GM12878 (cell line): Measurements from ENCODE around the gene MBD5. TPM values are rescaled to one million over a fixed set of nuclear protein-coding genes. Genes with fewer than 3 reads are reported as not detected.

Source experiments
- ATAC-seq: fragments of 200-7000 bp; cut with Tn5 transposase; 3 replicates; pipeline ENCODE4 v1.9.1; 2020; ENCODE audit warnings: mild to moderate bottlenecking, moderate library complexity
- BruUV-seq: library from RNA; stranded (reverse); fragments of 400-500 nt; replicated peaks from 2 replicates; lab custom pipeline; 2021; lab: Mats Ljungman, UMichigan
- CTCF ChIA-PET: fragments of 300-600 bp; sonication (Branson Sonifier 250); formaldehyde crosslinking; extraction: SDS; loops from one replicate; lab custom pipeline; 2021; ENCODE audit warnings: inconsistent platforms; lab: Yijun Ruan, JAX
- POLR2A ChIA-PET: fragments of 350-600 bp; formaldehyde crosslinking; extraction: SDS; loops from one replicate; lab custom pipeline; 2021; ENCODE audit warnings: inconsistent platforms; lab: Charles Lee
- RAD21 ChIA-PET: fragments of 300-600 bp; sonication (Branson Sonifier 250); formaldehyde crosslinking; loops from one replicate; lab custom pipeline; 2023; ENCODE audit warnings: antibody characterized with exemption; ENCODE audit not compliant: unreplicated experiment; lab: Charles Lee
- SMC1A ChIA-PET: fragments of 300-600 bp; sonication (Branson Sonifier 250); formaldehyde crosslinking; loops from one replicate; lab custom pipeline; 2023; ENCODE audit not compliant: unreplicated experiment, uncharacterized antibody; lab: Charles Lee
- DNase-seq: peaks from one replicate; pipeline ENCODE4 v3.0.0-alpha.2; 2011; ENCODE audit warnings: low read depth, low spot score
- FAIRE-seq: peaks from 3 replicates; lab custom pipeline; 2011; peaks lifted over from hg19 to GRCh38; lab: Jason Lieb, UNC
- H2AFZ ChIP-seq: 2 replicates; pipeline ENCODE4 v1.6.0; 2011; ENCODE audit warnings: low read depth, low read length, control low read depth; ENCODE audit not compliant: control insufficient read depth
- H3K27ac ChIP-seq: 2 replicates; pipeline ENCODE4 v1.5.1; 2011; ENCODE audit warnings: control low read depth; ENCODE audit not compliant: control insufficient read depth, insufficient read depth
- H3K27me3 ChIP-seq, 2 experiments: replicated peaks in 1 of 2; 2 replicates each; pipeline versions ENCODE4 v1.6.0 to v1.6.1; 2011; ENCODE audit warnings: low read length in 1 of 2; ENCODE audit not compliant: control insufficient read depth in 2 of 2, insufficient read depth in 2 of 2
- H3K36me3 ChIP-seq, 2 experiments: 2 replicates each; pipeline ENCODE4 v1.5.1; 2011; ENCODE audit warnings: low read length in 1 of 2; ENCODE audit not compliant: control insufficient read depth in 2 of 2, insufficient read depth in 2 of 2
- H3K4me1 ChIP-seq: 2 replicates; pipeline ENCODE4 v1.6.1; 2011; ENCODE audit warnings: mild to moderate bottlenecking, low read length, moderate library complexity, mixed read lengths; ENCODE audit not compliant: control insufficient read depth, insufficient read depth
- H3K4me2 ChIP-seq: 2 replicates; pipeline ENCODE4 v1.6.0; 2011; ENCODE audit warnings: control low read depth; ENCODE audit not compliant: control insufficient read depth, insufficient read depth
- H3K4me3 ChIP-seq: fragments of 200-600 bp; sonication (generic); 2 replicates; pipeline ENCODE4 v1.5.1; 2016
- H3K79me2 ChIP-seq: 2 replicates; pipeline ENCODE4 v1.6.0; 2011; ENCODE audit warnings: low read length; ENCODE audit not compliant: control insufficient read depth, insufficient read depth
- H3K9ac ChIP-seq: 2 replicates; pipeline ENCODE4 v1.8.0; 2011; ENCODE audit warnings: low read length, control low read depth, mixed read lengths; ENCODE audit not compliant: control insufficient read depth, insufficient read depth
- H3K9me3 ChIP-seq: replicated peaks from 3 replicates; pipeline ENCODE4 v1.5.1; 2011; ENCODE audit warnings: mild to moderate bottlenecking, low read length; ENCODE audit not compliant: control insufficient read depth, insufficient read depth
- H4K20me1 ChIP-seq: 2 replicates; pipeline ENCODE4 v1.6.0; 2011; ENCODE audit not compliant: control insufficient read depth, insufficient read depth
- ATF7 ChIP-seq: fragments of 450-650 bp; IDR thresholded peaks from 2 replicates; pipeline ENCODE4 v1.6.1; 2016; ENCODE audit warnings: low read depth, mild to moderate bottlenecking
- BHLHE40 ChIP-seq, 2 experiments: fragments of 450-650 bp in 1 of 2; IDR thresholded peaks; 2 replicates each; pipeline ENCODE4 v1.6.1; 2011 to 2017; ENCODE audit warnings: low read depth in 2 of 2, borderline replicate concordance in 1 of 2, improper control_type of control experiment in 1 of 2, low read length in 1 of 2, mild to moderate bottlenecking in 1 of 2
- DPF2 ChIP-seq: fragments of 450-650 bp; IDR thresholded peaks from 2 replicates; pipeline ENCODE4 v1.6.1; 2017; ENCODE audit warnings: mild to moderate bottlenecking
- IKZF2 ChIP-seq, 2 experiments: fragments of 450-650 bp; IDR thresholded peaks; 2 replicates each; pipeline ENCODE4 v1.6.1; 2017; ENCODE audit warnings: mild to moderate bottlenecking in 2 of 2, moderate library complexity in 2 of 2
- KDM1A ChIP-seq: fragments of 200-600 bp; sonication (generic); IDR thresholded peaks from 2 replicates; pipeline ENCODE4 v1.6.1; 2016; ENCODE audit warnings: borderline replicate concordance
- KLF5 ChIP-seq: fragments of 450-650 bp; IDR thresholded peaks from 2 replicates; pipeline ENCODE4 v1.6.1; 2014; ENCODE audit warnings: mild to moderate bottlenecking; ENCODE audit not compliant: partially characterized antibody
- MXI1 ChIP-seq: fragments of 150-350 bp; IDR thresholded peaks from 2 replicates; pipeline ENCODE4 v1.6.1; 2011; ENCODE audit warnings: low read depth, mild to moderate bottlenecking, inconsistent platforms, low read length, improper control_type of control experiment
- PAX5 ChIP-seq: IDR thresholded peaks from 2 replicates; pipeline ENCODE4 v1.6.1; 2011; ENCODE audit warnings: low read depth, low read length, borderline replicate concordance
- RFX5 ChIP-seq: IDR thresholded peaks from 2 replicates; pipeline ENCODE4 v1.6.1; 2011; ENCODE audit warnings: low read depth, low read length, improper control_type of control experiment
- STAT3 ChIP-seq: IDR thresholded peaks from 2 replicates; pipeline ENCODE4 v1.6.1; 2011; ENCODE audit warnings: low read depth, low read length, improper control_type of control experiment
- SUZ12 ChIP-seq: fragments of 200-600 bp; sonication (generic); IDR thresholded peaks from one replicate; pipeline ENCODE4 v1.6.1; 2018; ENCODE audit warnings: antibody characterized with exemption, mild to moderate bottlenecking; ENCODE audit not compliant: unreplicated experiment
- ZNF217 ChIP-seq: fragments of 450-650 bp; IDR thresholded peaks from 2 replicates; pipeline ENCODE4 v1.6.1; 2017; ENCODE audit warnings: antibody characterized with exemption, mild to moderate bottlenecking
- WGBS: methylation state at CpG from one replicate; pipeline ENCODE4 v1.1.6; 2016; ENCODE audit warnings: low lambda C conversion rate; ENCODE audit not compliant: insufficient replicate concordance, insufficient coverage; ENCODE audit errors: missing lambda C conversion rate; 5-methylcytosine and 5-hydroxymethylcytosine counted together
- in situ Hi-C: fragments of 300-500 bp; cut with MboI; formaldehyde crosslinking; loops from 9 replicates; pipeline ENCODE4 v1.14.3; 2018; ENCODE audit warnings: mixed read lengths
- intact Hi-C: fragments of 100-400 bp; cut with micrococcal nuclease; formaldehyde crosslinking; loops from one replicate; pipeline ENCODE4 v1.14.2; 2022; ENCODE audit not compliant: unreplicated experiment
- polyA plus RNA-seq, 11 experiments: library from polyadenylated mRNA; depleted of rRNA in 4 of 11; unstranded in 6 of 11; stranded (reverse) in 5 of 11; fragments of >200 nt; fragmentation: Nextera tagmentation in 4 of 11; fragmentation: Illumina TruSeq in 1 of 11; extraction: Ambion mirVana in 4 of 11; extraction: Trizol in 1 of 11; gene quantifications; 1 replicate in 1 of 11; 2 replicates in 10 of 11; pipeline versions ENCODE4 v1.2.1 to v1.2.3, GENCODE V29; 2011 to 2016; ENCODE audit warnings: inconsistent platforms in 2 of 11, missing spikeins in 2 of 11, low read depth in 1 of 11
- total RNA-seq, 4 experiments: library from RNA; depleted of rRNA in 3 of 4; stranded (reverse); fragments of >200 nt in 3 of 4; fragmentation: Illumina TruSeq in 1 of 4; extraction: Trizol in 1 of 4; gene quantifications; 2 replicates each; pipeline versions ENCODE4 v1.2.1 to v1.2.3, GENCODE V29; 2013 to 2021
- TF ChIP-seq, protein P1 (sequence below): IDR thresholded peaks from 2 replicates; pipeline ENCODE4 v1.6.1; 2012; ENCODE audit warnings: low read depth, low read length, improper control_type of control experiment

MBD5 gene
- total and polyA plus RNA-seq, 10 of the 15 experiments (the other 5 are each of a cell fraction or from before 2014, with no cell fraction given) = 7.4 to 58.0 (median 21.2) TPM

DNA sequence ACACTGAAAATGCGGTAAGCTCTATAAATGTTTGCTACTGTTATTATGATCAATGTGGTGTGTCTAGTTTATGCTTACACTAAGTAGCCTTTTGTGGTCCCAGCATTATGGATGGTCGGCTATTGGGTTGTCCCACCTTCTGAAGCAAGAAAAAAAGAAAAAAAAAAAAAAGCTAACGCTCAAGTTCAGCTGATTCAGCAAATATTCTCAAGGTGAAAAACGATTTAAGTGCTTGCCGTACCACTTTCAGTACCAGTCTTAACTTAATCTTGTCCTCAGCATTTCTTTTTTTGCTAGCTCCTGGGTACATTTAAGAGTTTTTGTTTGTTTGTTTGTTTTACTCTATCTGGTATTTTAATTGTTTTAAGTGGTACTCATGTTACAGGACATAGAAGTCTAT, 87.5 kb downstream of the MBD5 start:
- RAD21 ChIA-PET = interaction anchor here (1.1 to 1.2 kb wide), 2 partner anchors 85 to 401 kb away, joined by 3 to 5 read pairs; no protein-coding TSS in a partner anchor
- SMC1A ChIA-PET = interaction anchor here (0.6 to 2.3 kb wide), 8 partner anchors 12 to 642 kb away, joined by 3 to 8 read pairs (median 3); no protein-coding TSS in a partner anchor
- POLR2A ChIA-PET = no interaction called here
- BruUV-seq = no TSS peak
- TF ChIP-seq, protein P1, sequence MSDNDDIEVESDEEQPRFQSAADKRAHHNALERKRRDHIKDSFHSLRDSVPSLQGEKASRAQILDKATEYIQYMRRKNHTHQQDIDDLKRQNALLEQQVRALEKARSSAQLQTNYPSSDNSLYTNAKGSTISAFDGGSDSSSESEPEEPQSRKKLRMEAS = no peak
- TF ChIP-seq STAT3 = no peak
- no peak for TF ChIP-seq DPF2
- TF ChIP-seq ATF7 = no peak
- TF ChIP-seq IKZF2 (IDR thresholded peaks at IDR 0.05) = no peak
- TF ChIP-seq KLF5 = no peak
- TF ChIP-seq SUZ12 = no peak
- TF ChIP-seq MXI1 = no peak
- TF ChIP-seq ZNF217 = no peak
- TF ChIP-seq BHLHE40 (IDR thresholded peaks at IDR 0.05; ENCODE audit: borderline replicate concordance in 1 of 2, low read depth in 2 of 2, low read length in 1 of 2) = no peak
- no peak for TF ChIP-seq KDM1A
- no peak for TF ChIP-seq RFX5
- no peak for TF ChIP-seq PAX5
- TF ChIP-seq, all 136 proteins: peak for 0
- in situ Hi-C loops (no loop called here), intact Hi-C loops (no loop called here)
- Histone ChIP-seq H3K4me3 (no peak overlapping the region), H3K4me2 (no peak overlapping the region), H3K4me1 (no peaks in the 10 kb centered on the region), H3K27me3 (no peaks in the 10 kb centered on the region), H3K9me3 (peaks cover 3% of the 10 kb centered on the region; the same call in 2 of the 3 replicates), H3K36me3 (no peaks in the 10 kb centered on the region; a peak in 1 of 4 replicates), H3K9ac (no peak overlapping the region), H3K27ac (no peak overlapping the region), H4K20me1 (no peaks in the 10 kb centered on the region), H3K79me2 (no peaks in the 10 kb centered on the region), H2AFZ (no peak overlapping the region)
- DNase-seq (no peak), ATAC-seq (no peak), FAIRE-seq (no peak)
- CTCF ChIA-PET = no interaction called here
- 98% methylated on average over 5 of the region's 5 CpGs for WGBS
